NB4 (cell line): ENCODE measurements around the gene TRIM34.
"Not testable (repeated sequence)": the region's sequence is repeated elsewhere in the genome, so short reads cannot be mapped to it uniquely, and the experiment has no call there.

Source experiments
- CTCF ChIP-seq: IDR thresholded peaks from one replicate; pipeline ENCODE4 v1.5.1; 2012; ENCODE audit warnings: low read depth, low read length
- MAX ChIP-seq: IDR thresholded peaks from 2 replicates; pipeline ENCODE4 v1.6.1; 2011; ENCODE audit warnings: low read depth, low read length
- MYC ChIP-seq: IDR thresholded peaks from 2 replicates; pipeline ENCODE4 v1.6.1; 2011; ENCODE audit warnings: low read depth, low read length
- POLR2A ChIP-seq: IDR thresholded peaks from 2 replicates; pipeline ENCODE4 v1.6.1; 2011; ENCODE audit warnings: mild to moderate bottlenecking; ENCODE audit not compliant: insufficient read length; ENCODE audit errors: extremely low read depth

- not testable (repeated sequence) for TF ChIP-seq POLR2A, MAX, CTCF, MYC
Measured at GRCh38 chr11:5691238-5691963, 66.6 kb downstream of the TRIM34 start.
